GM12873 (cell line): Measurements from ENCODE around the gene FANCC.

Source experiments
- TF ChIP-seq, protein P1 (sequence below): IDR thresholded peaks from 2 replicates; pipeline ENCODE4 v1.5.1; 2012; ENCODE audit warnings: low read depth, mild to moderate bottlenecking, moderate library complexity, low read length, control low read depth; ENCODE audit not compliant: insufficient read depth; ENCODE audit errors: missing control alignments

Gene FANCC

DNA sequence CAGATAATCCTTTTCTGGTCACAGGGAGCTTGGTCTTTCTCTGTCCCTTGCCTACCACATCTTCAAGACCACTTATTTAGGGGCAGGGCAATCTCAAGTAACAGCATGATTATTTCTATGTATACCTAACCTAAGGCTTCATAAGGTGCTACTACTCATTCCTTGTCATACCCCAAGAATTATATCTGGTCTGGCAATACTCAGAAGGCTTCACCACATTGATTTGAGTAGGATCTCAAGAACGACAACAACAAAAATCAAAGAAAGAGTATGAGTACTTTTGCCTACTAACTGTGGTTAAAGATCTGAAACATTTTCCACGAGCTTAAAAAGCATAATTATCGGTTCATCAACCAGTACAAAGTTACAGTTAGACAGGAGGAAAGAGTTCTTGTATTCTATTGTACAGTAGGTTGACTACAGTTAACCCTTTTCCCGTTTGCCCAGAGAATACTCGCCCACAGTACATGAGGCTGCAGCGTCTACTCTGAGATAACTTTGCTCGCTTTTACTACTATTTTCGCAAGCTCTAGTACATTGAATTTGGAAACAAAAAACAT lies 41.0 kb downstream of the FANCC start:
- TF ChIP-seq, protein P1, sequence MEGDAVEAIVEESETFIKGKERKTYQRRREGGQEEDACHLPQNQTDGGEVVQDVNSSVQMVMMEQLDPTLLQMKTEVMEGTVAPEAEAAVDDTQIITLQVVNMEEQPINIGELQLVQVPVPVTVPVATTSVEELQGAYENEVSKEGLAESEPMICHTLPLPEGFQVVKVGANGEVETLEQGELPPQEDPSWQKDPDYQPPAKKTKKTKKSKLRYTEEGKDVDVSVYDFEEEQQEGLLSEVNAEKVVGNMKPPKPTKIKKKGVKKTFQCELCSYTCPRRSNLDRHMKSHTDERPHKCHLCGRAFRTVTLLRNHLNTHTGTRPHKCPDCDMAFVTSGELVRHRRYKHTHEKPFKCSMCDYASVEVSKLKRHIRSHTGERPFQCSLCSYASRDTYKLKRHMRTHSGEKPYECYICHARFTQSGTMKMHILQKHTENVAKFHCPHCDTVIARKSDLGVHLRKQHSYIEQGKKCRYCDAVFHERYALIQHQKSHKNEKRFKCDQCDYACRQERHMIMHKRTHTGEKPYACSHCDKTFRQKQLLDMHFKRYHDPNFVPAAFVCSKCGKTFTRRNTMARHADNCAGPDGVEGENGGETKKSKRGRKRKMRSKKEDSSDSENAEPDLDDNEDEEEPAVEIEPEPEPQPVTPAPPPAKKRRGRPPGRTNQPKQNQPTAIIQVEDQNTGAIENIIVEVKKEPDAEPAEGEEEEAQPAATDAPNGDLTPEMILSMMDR: no peak

GRCh38 chr9:95273369-95274022 lies 44.0 kb downstream of the FANCC start:
- TF ChIP-seq, protein P1: no peak

DNA sequence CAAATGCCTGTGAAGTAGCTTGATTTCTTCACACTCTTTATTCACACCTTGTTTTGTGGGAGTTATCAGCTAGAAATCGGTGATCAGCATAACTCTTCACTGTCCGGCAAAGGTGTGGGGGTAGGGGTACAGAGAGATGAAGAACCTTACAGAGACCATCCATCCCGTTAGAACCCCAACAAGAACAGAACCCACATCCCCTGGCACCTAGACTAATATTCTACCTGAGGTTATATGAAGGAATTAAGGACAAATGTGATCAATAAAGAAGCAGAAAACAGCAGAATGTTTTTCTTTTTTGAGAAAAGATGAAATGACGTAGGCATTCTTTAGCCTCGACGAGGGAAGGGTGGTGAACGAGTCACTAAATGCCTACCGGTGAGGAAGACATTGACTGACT lies 44.7 kb downstream of the FANCC start:
- TF ChIP-seq, protein P1: no peak

DNA sequence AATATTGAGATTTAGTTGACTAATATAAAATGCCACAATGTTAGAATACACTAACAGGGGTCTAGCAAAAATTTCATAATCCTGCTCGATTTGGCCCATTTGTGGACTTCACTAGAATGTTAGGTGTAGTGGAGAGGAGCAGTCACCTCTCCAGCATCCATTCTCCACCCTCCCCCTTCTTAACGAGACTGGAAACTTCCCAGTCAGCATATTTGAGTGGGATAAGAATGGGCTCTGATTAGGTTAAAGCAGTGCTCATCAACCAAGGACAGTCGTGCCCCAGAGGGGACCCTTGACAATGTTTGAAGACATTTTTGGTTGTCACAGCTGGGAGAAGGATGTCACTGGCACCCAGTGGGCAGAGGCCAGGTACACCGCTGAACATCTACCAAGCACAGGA lies 46.7 kb downstream of the FANCC start:
- TF ChIP-seq, protein P1: no peak

GRCh38 chr9:95268681-95269080 lies 48.8 kb downstream of the FANCC start:
- TF ChIP-seq, protein P1: peak; percentile 42

DNA sequence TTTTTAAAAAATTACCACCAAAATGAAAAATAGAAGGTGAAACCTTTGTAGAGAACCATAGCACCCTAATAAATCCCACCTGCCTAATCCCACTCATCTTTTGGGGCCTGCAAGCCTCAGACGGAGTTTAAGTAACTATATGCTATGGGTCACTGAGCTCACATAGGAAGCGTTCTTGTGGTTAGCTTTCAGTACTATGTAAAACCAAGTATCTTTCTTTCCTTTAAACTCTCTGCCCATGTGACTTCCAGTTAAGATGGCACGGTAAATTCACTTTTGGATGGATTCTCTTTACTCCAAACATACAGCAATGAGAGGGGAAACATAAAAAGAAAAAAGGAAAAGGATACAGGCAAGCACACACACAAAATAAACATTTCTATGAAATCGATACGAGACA lies 50.9 kb downstream of the FANCC start:
- TF ChIP-seq, protein P1: no peak

DNA sequence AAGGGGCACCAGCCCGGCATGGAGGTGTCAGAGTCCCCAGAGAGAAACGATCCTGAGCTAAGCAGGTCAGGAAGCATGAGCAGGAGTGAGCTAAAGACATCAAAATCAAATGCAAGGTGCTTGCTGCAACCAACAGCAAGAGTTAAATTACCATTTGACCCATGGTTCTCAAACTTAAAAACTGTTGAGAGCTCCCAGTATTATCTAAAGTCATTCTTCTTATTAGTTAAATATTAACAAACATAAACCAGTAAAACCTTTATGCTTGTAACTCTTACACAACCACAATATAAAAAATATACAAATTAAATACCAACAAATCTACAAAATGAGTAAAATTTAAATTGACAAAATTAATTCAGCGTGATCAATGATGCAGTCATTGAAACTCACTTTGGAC lies 51.5 kb downstream of the FANCC start:
- TF ChIP-seq, protein P1: no peak
